ENCODE measurements around the gene THAP4.

Gene THAP4

GRCh38 chr2:241652722-241653121 is 15.8 kb upstream of the THAP4 start:
- no peak overlapping the region for H3K27ac ChIP-seq
- TF ChIP-seq, protein P1, sequence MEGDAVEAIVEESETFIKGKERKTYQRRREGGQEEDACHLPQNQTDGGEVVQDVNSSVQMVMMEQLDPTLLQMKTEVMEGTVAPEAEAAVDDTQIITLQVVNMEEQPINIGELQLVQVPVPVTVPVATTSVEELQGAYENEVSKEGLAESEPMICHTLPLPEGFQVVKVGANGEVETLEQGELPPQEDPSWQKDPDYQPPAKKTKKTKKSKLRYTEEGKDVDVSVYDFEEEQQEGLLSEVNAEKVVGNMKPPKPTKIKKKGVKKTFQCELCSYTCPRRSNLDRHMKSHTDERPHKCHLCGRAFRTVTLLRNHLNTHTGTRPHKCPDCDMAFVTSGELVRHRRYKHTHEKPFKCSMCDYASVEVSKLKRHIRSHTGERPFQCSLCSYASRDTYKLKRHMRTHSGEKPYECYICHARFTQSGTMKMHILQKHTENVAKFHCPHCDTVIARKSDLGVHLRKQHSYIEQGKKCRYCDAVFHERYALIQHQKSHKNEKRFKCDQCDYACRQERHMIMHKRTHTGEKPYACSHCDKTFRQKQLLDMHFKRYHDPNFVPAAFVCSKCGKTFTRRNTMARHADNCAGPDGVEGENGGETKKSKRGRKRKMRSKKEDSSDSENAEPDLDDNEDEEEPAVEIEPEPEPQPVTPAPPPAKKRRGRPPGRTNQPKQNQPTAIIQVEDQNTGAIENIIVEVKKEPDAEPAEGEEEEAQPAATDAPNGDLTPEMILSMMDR (conservative IDR thresholded peaks at IDR 0.05): no peak

- H3K27ac ChIP-seq: no peak overlapping the region
- TF ChIP-seq, protein P1 (conservative IDR thresholded peaks at IDR 0.05): no peak
Observed at GRCh38 chr2:241652142-241652541, 15.2 kb upstream of the THAP4 start.

GRCh38 chr2:241649927-241650326 is 13.0 kb upstream of the THAP4 start:
- H3K27ac ChIP-seq: no peak overlapping the region
- TF ChIP-seq, protein P1 (conservative IDR thresholded peaks at IDR 0.05): no peak

- TF ChIP-seq, protein P1 (conservative IDR thresholded peaks at IDR 0.05): no peak
- H3K27ac ChIP-seq: no peak overlapping the region
Observed at GRCh38 chr2:241649404-241649803, 12.4 kb upstream of the THAP4 start.

- TF ChIP-seq, protein P1 (conservative IDR thresholded peaks at IDR 0.05): no peak
- H3K27ac ChIP-seq: no peak overlapping the region
Observed at GRCh38 chr2:241648453-241648852, 11.5 kb upstream of the THAP4 start.

GRCh38 chr2:241645915-241646645 is 9.1 kb upstream of the THAP4 start:
- TF ChIP-seq, protein P1 (conservative IDR thresholded peaks at IDR 0.05): no peak

DNA sequence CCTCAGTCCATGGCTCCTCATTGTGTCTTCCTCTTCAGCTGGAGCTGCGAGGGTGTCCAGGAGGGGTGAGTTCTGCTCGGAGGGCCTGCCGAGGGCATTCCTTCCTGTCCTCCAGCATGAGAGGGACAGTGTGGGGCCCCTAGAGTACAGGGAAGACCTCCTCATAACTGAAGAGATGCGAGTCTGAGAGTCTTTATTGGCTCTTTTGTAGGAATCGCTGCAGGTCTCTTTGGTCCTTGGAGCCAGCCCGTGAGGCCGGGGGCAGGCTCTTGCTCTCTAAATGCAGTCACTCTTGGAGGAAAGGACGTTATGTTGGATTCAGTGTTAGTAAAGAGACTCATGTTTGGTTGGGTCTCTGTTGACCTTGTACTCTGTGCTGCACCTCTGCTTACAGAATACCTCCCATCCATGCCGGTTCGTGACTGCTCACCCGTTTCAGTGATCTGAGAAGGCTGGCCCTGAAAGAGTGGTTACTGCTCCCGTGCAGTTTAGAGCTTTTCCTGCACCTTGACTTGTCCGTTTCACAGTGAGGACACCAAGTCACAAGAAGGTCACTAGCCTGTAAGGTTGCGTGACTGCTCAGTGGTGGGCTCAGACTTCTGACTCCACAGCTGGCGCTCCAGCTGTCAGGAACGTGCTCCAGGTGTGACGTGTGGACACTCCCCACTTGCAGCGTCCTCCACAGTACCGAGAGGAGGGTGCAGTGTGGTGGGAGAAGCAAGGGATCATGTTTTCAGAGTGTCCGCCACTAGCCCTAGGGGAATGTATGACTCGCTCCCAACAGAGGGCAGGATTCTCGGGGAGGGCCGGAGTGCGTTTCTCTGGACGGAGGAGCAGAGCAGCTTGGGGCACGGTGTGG is 8.3 kb upstream of the THAP4 start:
- TF ChIP-seq, protein P1 (conservative IDR thresholded peaks at IDR 0.05): no peak
- H3K27ac ChIP-seq: no peak overlapping the region

More at GRCh38 chr2:241645915-241646645, 9.1 kb upstream of the THAP4 start:
- H3K27ac ChIP-seq: no peak overlapping the region

All from VCaP (cell line).